GM12892 (cell line): ENCODE measurements around the gene PHLPP1.

Experiments
- POLR2A ChIP-seq: IDR thresholded peaks from 2 replicates; pipeline ENCODE4 v1.6.1; 2011; ENCODE audit warnings: low read depth, low read length, control low read depth
- POLR2AphosphoS5 ChIP-seq: IDR thresholded peaks from 2 replicates; pipeline ENCODE4 v1.6.1; 2011; ENCODE audit warnings: low read depth, low read length, control low read depth
- TAF1 ChIP-seq: IDR thresholded peaks from 2 replicates; pipeline ENCODE4 v1.6.1; 2011; ENCODE audit warnings: low read depth, mild to moderate bottlenecking, control low read depth, low read length, borderline replicate concordance

DNA sequence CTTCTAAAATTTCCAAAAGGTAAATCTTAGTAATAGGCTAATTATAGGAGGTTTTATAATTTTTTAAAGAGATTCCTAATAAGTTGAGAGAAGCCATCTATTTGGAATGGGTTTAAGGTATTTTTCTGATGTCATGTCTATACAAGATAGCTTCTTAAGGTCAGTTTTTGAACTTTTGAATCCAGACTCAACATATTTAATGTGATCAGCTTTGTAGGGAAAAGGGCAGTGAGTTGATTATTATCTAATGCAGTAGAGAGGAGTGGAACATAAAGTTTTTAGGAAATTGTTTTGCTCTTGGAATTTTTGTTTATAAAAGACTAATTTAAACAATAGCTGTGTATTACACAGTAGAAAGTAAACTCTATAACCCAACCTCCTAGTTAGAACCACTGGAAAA lies 96.3 kb downstream of the PHLPP1 start:
- TF ChIP-seq POLR2AphosphoS5 = no peak
- TF ChIP-seq TAF1 = no peak
- no peak for TF ChIP-seq POLR2A
